CD14-positive monocyte (primary cell): ENCODE results near the gene B3GALT4. TPM values are rescaled to one million over a fixed set of nuclear protein-coding genes. Genes with fewer than 3 reads are reported as not detected.
A peak's percentile ranks its signal among the peaks of the same experiment; 100 is the strongest.

Experiments
- DNase-seq, 3 donors: peaks; one replicate each; pipeline ENCODE4 v3.0.0-alpha.2; 2011 to 2022
- H2AFZ ChIP-seq: 2 replicates; pipeline ENCODE4 v1.6.0; 2012; ENCODE audit warnings: mild to moderate bottlenecking, low read depth, low read length, inconsistent platforms; ENCODE audit not compliant: insufficient read depth, poor library complexity, severe bottlenecking
- H3K27ac ChIP-seq, 2 donors: 1 replicate in 1 of 2; 2 replicates in 1 of 2; pipeline ENCODE4 v1.5.1; 2012 to 2013; ENCODE audit warnings: low read length in 2 of 2, control low read depth in 1 of 2, inconsistent platforms in 1 of 2, low read depth in 1 of 2, mild to moderate bottlenecking in 1 of 2
- H3K27me3 ChIP-seq, 2 donors: one replicate each; pipeline versions ENCODE4 v1.6.0 to v1.6.1; 2011 to 2013; ENCODE audit warnings: low read length in 2 of 2; ENCODE audit not compliant: control insufficient read depth in 2 of 2, insufficient read depth in 2 of 2
- H3K36me3 ChIP-seq, 2 donors: replicated peaks in 1 of 2; 1 replicate in 1 of 2; 2 replicates in 1 of 2; pipeline versions ENCODE4 v1.5.1 to v1.6.1; 2012 to 2013; ENCODE audit warnings: low read length in 2 of 2, control low read depth in 1 of 2, inconsistent platforms in 1 of 2, mild to moderate bottlenecking in 1 of 2; ENCODE audit not compliant: insufficient read depth in 2 of 2, control insufficient read depth in 1 of 2
- H3K4me1 ChIP-seq, 2 donors: 1 replicate in 1 of 2; 2 replicates in 1 of 2; pipeline versions ENCODE4 v1.5.1 to v1.6.1; 2012 to 2013; ENCODE audit warnings: low read length in 2 of 2, control low read depth in 1 of 2, inconsistent platforms in 1 of 2, mild to moderate bottlenecking in 1 of 2, moderate library complexity in 1 of 2; ENCODE audit not compliant: insufficient read depth in 2 of 2, control insufficient read depth in 1 of 2
- H3K4me2 ChIP-seq: replicated peaks from 2 replicates; pipeline ENCODE3; 2012; ENCODE audit warnings: low read length, moderate library complexity, mild to moderate bottlenecking; ENCODE audit not compliant: poor library complexity, severe bottlenecking; ENCODE audit errors: extremely low read depth
- H3K4me3 ChIP-seq, 3 experiments: fragments of 200-600 bp in 1 of 3; sonication (generic) in 1 of 3; replicated peaks in 1 of 3; 1 replicate in 2 of 3; 2 replicates in 1 of 3; pipeline ENCODE4 v1.5.1; 2011 to 2013; ENCODE audit warnings: low read length in 3 of 3, mild to moderate bottlenecking in 3 of 3, control low read depth in 2 of 3, low read depth in 2 of 3, inconsistent platforms in 1 of 3, moderate library complexity in 1 of 3
- H3K79me2 ChIP-seq: 2 replicates; pipeline ENCODE4 v1.6.0; 2012; ENCODE audit warnings: mild to moderate bottlenecking, control low read depth, inconsistent platforms, low read length, moderate library complexity; ENCODE audit not compliant: insufficient read depth
- H3K9ac ChIP-seq: 2 replicates; pipeline ENCODE4 v1.6.0; 2017; ENCODE audit warnings: low read length, mild to moderate bottlenecking; ENCODE audit not compliant: insufficient read depth, poor library complexity, severe bottlenecking
- H3K9me3 ChIP-seq, 2 donors: replicated peaks in 1 of 2; 1 replicate in 1 of 2; 2 replicates in 1 of 2; pipeline versions ENCODE4 v1.5.1 to v1.6.1; 2012 to 2013; ENCODE audit warnings: low read length in 2 of 2, control low read depth in 1 of 2; ENCODE audit not compliant: control insufficient read depth in 1 of 2, insufficient read depth in 1 of 2
- H4K20me1 ChIP-seq: 2 replicates; pipeline ENCODE4 v1.6.0; 2012; ENCODE audit warnings: mild to moderate bottlenecking, low read length, control low read depth, moderate library complexity; ENCODE audit not compliant: insufficient read depth
- H3K27ac Mint-ChIP-seq, 7 donors: one replicate each; pipeline ENCODE4 v1.8.0; 2020; ENCODE audit warnings: mild to moderate bottlenecking in 7 of 7, mixed read lengths in 7 of 7, moderate library complexity in 6 of 7, inconsistent platforms in 2 of 7
- H3K27me3 Mint-ChIP-seq, 3 donors: one replicate each; pipeline ENCODE4 v1.8.0; 2021 to 2022; ENCODE audit warnings: low read depth in 3 of 3, mild to moderate bottlenecking in 3 of 3, mixed read lengths in 3 of 3, moderate library complexity in 3 of 3, inconsistent platforms in 1 of 3
- H3K36me3 Mint-ChIP-seq, 2 donors: one replicate each; pipeline ENCODE4 v1.8.0; 2020; ENCODE audit warnings: mixed read lengths in 2 of 2, inconsistent platforms in 1 of 2, mild to moderate bottlenecking in 1 of 2
- H3K4me1 Mint-ChIP-seq: one replicate; pipeline ENCODE4 v1.8.0; 2020; ENCODE audit warnings: mild to moderate bottlenecking, mixed read lengths
- H3K4me3 Mint-ChIP-seq, 2 donors: one replicate each; pipeline ENCODE4 v1.8.0; 2020; ENCODE audit warnings: mild to moderate bottlenecking in 2 of 2, mixed read lengths in 2 of 2, moderate library complexity in 1 of 2
- H3K9me3 Mint-ChIP-seq, 7 donors: one replicate each; pipeline ENCODE4 v1.8.0; 2020 to 2022; ENCODE audit warnings: mixed read lengths in 7 of 7, mild to moderate bottlenecking in 6 of 7, moderate library complexity in 6 of 7, inconsistent platforms in 2 of 7
- CTCF ChIP-seq: fragments of 200-600 bp; IDR thresholded peaks from one replicate; pipeline ENCODE4 v1.8.0; 2022; ENCODE audit warnings: antibody characterized with exemption, mild to moderate bottlenecking
- WGBS: methylation state at CpG from one replicate; pipeline ENCODE4 v1.1.5; 2013; ENCODE audit warnings: missing lambda C conversion rate; ENCODE audit not compliant: insufficient coverage; 5-methylcytosine and 5-hydroxymethylcytosine counted together
- intact Hi-C, 2 donors: fragments of 100-400 bp; cut with micrococcal nuclease; formaldehyde crosslinking; loops; one replicate each; pipeline versions ENCODE4 v1.15.0 to v1.15.1; 2023
- polyA plus RNA-seq, 3 donors: library from polyadenylated mRNA; depleted of rRNA in 1 of 3; unstranded in 2 of 3; stranded (reverse) in 1 of 3; fragments of 300-500 nt in 2 of 3; fragments of >200 nt in 1 of 3; fragmentation: Illumina TruSeq in 2 of 3; gene quantifications; 1 replicate in 2 of 3; 2 replicates in 1 of 3; pipeline ENCODE4 v1.2.3, GENCODE V29; 2012 to 2021

The B3GALT4 gene
- polyA plus RNA-seq, 3 donors, result 6.5 to 32.2 (median 28.5) TPM

GRCh38 chr6:33316603-33317418, 39.9 kb downstream of the B3GALT4 start:
- Histone ChIP-seq H3K36me3 (peaks cover 28 to 38% of the 10 kb centered on the region in 2 donors), H3K27me3 (no peaks in the 10 kb centered on the region), H3K9ac (no peak overlapping the region), H3K4me2 (peak overlapping the region; percentile 82), H4K20me1 (peaks cover 59% of the 10 kb centered on the region), H2AFZ (no peak overlapping the region), H3K79me2 (peaks cover 85% of the 10 kb centered on the region), H3K9me3 (no peaks in the 10 kb centered on the region), H3K27ac (peak overlapping the region; percentile 21 to 24), H3K4me1 (peaks cover 66 to 78% of the 10 kb centered on the region in 2 donors), H3K4me3 (peak overlapping the region in 1 of 3 experiments; percentile 99)
- H3K27me3 Mint-ChIP-seq, result peaks cover 0 to 2% (median 1%) of the 10 kb centered on the region in 3 donors
- intact Hi-C loops, result loop anchor here in 1 of 2 donors (10.0 kb wide), 1 partner anchor 98 kb away; the partner anchor contains the start of genes CUTA and PHF1
- 94% methylated on average over 8 of the region's 19 CpGs for WGBS
- no peak for TF ChIP-seq CTCF
- H3K4me3 Mint-ChIP-seq, result peak overlapping the region; percentile 98
- H3K9me3 Mint-ChIP-seq, result peaks cover 0 to 6% (median 1%) of the 10 kb centered on the region in 7 donors
- peaks cover 32 to 48% of the 10 kb centered on the region in 2 donors for H3K36me3 Mint-ChIP-seq
- peaks cover 75% of the 10 kb centered on the region for H3K4me1 Mint-ChIP-seq
- DNase-seq, result no peak
- H3K27ac Mint-ChIP-seq, result peak overlapping the region; percentile 37 to 100 (median 90)

DNA sequence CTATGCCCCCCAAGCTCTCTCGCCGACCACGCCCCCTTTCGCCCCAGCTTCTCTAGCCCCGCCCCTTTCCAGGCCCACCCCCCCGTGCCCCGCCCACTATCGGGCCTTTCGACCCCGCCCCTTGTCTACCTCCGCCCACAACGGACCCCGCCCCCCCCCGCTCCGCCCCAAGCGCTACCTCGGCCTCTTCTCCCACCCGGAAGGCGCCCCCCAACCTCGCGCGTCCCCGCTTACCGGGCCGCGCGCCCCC, 40.4 kb downstream of the B3GALT4 start:
- peaks cover 85% of the 10 kb centered on the region for H3K79me2 ChIP-seq

More for the DNA sequence above, 40.4 kb downstream of the B3GALT4 start:
- Histone ChIP-seq H3K27ac (no peak overlapping the region), H4K20me1 (peaks cover 54% of the 10 kb centered on the region), H3K9ac (peak overlapping the region; percentile 60), H2AFZ (no peak overlapping the region), H3K4me3 (peak overlapping the region; percentile 50 to 99 (median 89)), H3K36me3 (peaks cover 28 to 38% of the 10 kb centered on the region in 2 donors), H3K4me1 (peaks cover 66 to 78% of the 10 kb centered on the region in 2 donors), H3K27me3 (no peaks in the 10 kb centered on the region), H3K4me2 (peak overlapping the region; percentile 82), H3K9me3 (no peaks in the 10 kb centered on the region)
- DNase-seq, result peak in 1 of 3 donors; percentile 32
- peak overlapping the region; percentile 6 to 100 (median 90) for H3K27ac Mint-ChIP-seq
- H3K4me1 Mint-ChIP-seq, result peaks cover 75% of the 10 kb centered on the region
- TF ChIP-seq CTCF, result no peak
- peak overlapping the region; percentile 98 for H3K4me3 Mint-ChIP-seq
- H3K36me3 Mint-ChIP-seq, result peaks cover 31 to 43% of the 10 kb centered on the region in 2 donors
- peaks cover 0 to 6% (median 1%) of the 10 kb centered on the region in 7 donors for H3K9me3 Mint-ChIP-seq
- intact Hi-C loops, result loop anchor here in 1 of 2 donors (10.0 kb wide), 1 partner anchor 97 kb away; the partner anchor contains the start of genes CUTA and PHF1
- WGBS, result 0% methylated on average over 8 of the region's 27 CpGs
- H3K27me3 Mint-ChIP-seq, result peaks cover 0 to 2% (median 1%) of the 10 kb centered on the region in 3 donors
